AG10803 (cell line): ENCODE results near the gene WWP2.

Source experiments
- DNase-seq: peaks from one replicate; pipeline ENCODE4 v3.0.0; 2010; ENCODE audit warnings: low read depth
- H3K4me3 ChIP-seq: 2 replicates; pipeline ENCODE4 v1.5.1; 2011; ENCODE audit warnings: mild to moderate bottlenecking, low read length, control low read depth
- TF ChIP-seq, protein P1 (sequence below): conservative IDR thresholded peaks from 2 replicates; pipeline ENCODE4 v1.5.1; 2011; ENCODE audit warnings: mild to moderate bottlenecking, low read length, control low read depth, inconsistent platforms

WWP2 gene

GRCh38 chr16:69893106-69893505 lies 131.0 kb downstream of the WWP2 start:
- DNase-seq: no peak
- H3K4me3 ChIP-seq: no peak overlapping the region
- TF ChIP-seq, protein P1, sequence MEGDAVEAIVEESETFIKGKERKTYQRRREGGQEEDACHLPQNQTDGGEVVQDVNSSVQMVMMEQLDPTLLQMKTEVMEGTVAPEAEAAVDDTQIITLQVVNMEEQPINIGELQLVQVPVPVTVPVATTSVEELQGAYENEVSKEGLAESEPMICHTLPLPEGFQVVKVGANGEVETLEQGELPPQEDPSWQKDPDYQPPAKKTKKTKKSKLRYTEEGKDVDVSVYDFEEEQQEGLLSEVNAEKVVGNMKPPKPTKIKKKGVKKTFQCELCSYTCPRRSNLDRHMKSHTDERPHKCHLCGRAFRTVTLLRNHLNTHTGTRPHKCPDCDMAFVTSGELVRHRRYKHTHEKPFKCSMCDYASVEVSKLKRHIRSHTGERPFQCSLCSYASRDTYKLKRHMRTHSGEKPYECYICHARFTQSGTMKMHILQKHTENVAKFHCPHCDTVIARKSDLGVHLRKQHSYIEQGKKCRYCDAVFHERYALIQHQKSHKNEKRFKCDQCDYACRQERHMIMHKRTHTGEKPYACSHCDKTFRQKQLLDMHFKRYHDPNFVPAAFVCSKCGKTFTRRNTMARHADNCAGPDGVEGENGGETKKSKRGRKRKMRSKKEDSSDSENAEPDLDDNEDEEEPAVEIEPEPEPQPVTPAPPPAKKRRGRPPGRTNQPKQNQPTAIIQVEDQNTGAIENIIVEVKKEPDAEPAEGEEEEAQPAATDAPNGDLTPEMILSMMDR: no peak

- TF ChIP-seq, protein P1: no peak
- H3K4me3 ChIP-seq: no peak overlapping the region
- no peak for DNase-seq
These were observed 132.5 kb downstream of the WWP2 start for GRCh38 chr16:69894676-69895075.

- peak; percentile 61 for DNase-seq
- TF ChIP-seq, protein P1: no peak
- peak overlapping the region; percentile 26 for H3K4me3 ChIP-seq
These were observed 141.8 kb downstream of the WWP2 start for GRCh38 chr16:69903865-69904415.

DNA sequence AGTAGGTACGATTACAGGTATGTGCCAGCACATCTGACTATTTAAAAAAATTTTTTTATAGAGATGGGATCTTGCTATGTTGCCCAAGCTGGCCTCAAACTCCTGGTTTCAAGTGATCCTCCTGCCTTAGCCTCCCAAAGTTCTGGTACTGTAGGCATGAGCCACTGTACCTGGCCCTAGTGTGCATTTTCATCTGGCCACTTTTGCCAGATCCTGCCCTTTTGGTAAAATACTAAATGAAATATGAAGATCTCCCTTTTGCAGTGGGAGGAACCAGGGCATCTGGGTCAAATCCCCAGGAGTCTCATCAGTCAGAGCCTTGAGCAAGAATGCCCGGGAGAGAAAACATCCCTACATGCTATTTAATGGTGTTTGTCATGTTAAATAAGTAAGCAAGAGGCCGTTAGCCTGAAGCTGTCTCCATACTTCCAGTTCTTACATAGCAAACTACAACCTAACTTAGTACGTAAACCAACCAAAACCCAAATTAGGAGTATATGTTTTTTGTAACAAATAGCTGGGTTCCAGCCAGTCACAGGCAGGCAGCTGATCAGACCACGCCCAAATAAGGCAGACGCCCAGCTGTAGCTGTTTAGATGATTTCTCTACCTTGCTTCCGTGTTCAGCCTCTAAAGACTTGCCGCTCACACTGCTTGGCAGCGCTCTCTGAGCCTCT lies 142.5 kb downstream of the WWP2 start:
- H3K4me3 ChIP-seq: no peak overlapping the region
- peak; percentile 37 for DNase-seq
- TF ChIP-seq, protein P1: no peak

- no peak for DNase-seq
- H3K4me3 ChIP-seq: no peak overlapping the region
- TF ChIP-seq, protein P1: no peak
These were observed 143.0 kb downstream of the WWP2 start for GRCh38 chr16:69905171-69905555.

DNA sequence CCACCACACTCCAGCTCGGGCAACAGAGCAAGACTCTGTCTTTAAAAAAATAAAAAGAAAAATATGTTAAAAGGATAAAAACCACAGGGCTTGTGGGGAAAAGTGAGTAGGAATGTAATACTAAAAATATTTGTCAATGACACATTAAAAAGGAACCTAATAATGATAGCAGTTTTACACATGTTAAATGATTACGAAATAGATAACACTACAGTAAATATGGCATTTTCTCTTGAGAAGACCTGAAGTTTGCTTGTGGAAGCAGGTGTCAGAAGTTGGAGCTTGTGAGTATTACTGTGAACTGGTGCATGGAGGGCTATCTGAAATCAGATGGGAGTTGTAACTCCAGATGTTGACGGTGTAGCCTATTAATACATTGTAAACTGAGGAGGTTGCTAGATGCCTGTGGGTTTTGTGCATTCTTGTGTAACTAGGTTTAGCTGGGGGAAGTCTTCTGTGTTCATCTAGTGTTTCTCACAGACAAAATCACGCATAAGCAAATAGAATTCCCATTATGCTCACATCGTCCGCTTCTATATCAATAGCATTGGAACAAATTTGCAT lies 144.8 kb downstream of the WWP2 start:
- DNase-seq: peak; percentile 89
- TF ChIP-seq, protein P1: no peak
- no peak overlapping the region for H3K4me3 ChIP-seq

GRCh38 chr16:69909043-69909442 lies 146.9 kb downstream of the WWP2 start:
- TF ChIP-seq, protein P1: no peak
- H3K4me3 ChIP-seq: no peak overlapping the region
- no peak for DNase-seq
